Ovary (tissue), 9 donors: ENCODE results near the gene IPO9. TPM values are rescaled to one million over a fixed set of nuclear protein-coding genes. Genes with fewer than 3 reads are reported as not detected.

Experiments used
- DNase-seq, 5 donors: peaks; one replicate each; pipeline ENCODE4 v3.0.0-alpha.2; 2019 to 2020
- H3K27ac ChIP-seq, 2 donors: fragments of 200-600 bp; one replicate each; pipeline versions ENCODE4 v1.5.1 to v1.8.0; 2019 to 2022
- H3K27me3 ChIP-seq: fragments of 200-600 bp; one replicate; pipeline ENCODE4 v1.8.0; 2022
- H3K36me3 ChIP-seq: fragments of 200-600 bp; sonication (generic); one replicate; pipeline ENCODE4 v1.5.1; 2019
- H3K4me1 ChIP-seq: one replicate; pipeline ENCODE4 v1.8.1; 2013; ENCODE audit warnings: mild to moderate bottlenecking, moderate library complexity; ENCODE audit not compliant: insufficient read depth
- H3K4me3 ChIP-seq: fragments of 200-600 bp; sonication (generic); one replicate; pipeline ENCODE4 v1.5.1; 2017
- H3K9me3 ChIP-seq, 2 donors: fragments of 200-600 bp in 1 of 2; sonication (generic) in 1 of 2; one replicate each; pipeline versions ENCODE4 v1.5.1 to v1.8.1; 2013 to 2019; ENCODE audit warnings: mild to moderate bottlenecking in 1 of 2, moderate library complexity in 1 of 2
- CTCF ChIP-seq, 3 donors: fragments of 450-650 bp in 2 of 3; fragments of 200-600 bp in 1 of 3; IDR thresholded peaks; one replicate each; pipeline versions ENCODE4 v1.5.1 to v1.8.0; 2016 to 2022; ENCODE audit warnings: antibody characterized with exemption in 3 of 3, mild to moderate bottlenecking in 1 of 3
- EP300 ChIP-seq: sonication (generic); formaldehyde crosslinking; IDR thresholded peaks from one replicate; pipeline ENCODE4 v1.6.1; 2017; ENCODE audit warnings: antibody characterized with exemption
- POLR2A ChIP-seq: fragments of 450-650 bp; IDR thresholded peaks from one replicate; pipeline ENCODE4 v1.6.1; 2017; ENCODE audit warnings: antibody characterized with exemption, mild to moderate bottlenecking, moderate library complexity
- WGBS, 3 donors: extraction: QIAGEN DNeasy Blood & Tissue Kit in 1 of 3; methylation state at CpG; one replicate each; pipeline versions ENCODE4 v1.1.5 to v1.1.7; 2013 to 2017; 5-methylcytosine and 5-hydroxymethylcytosine counted together
- intact Hi-C, 4 donors: fragments of 100-400 bp; cut with DNase I; formaldehyde crosslinking; loops; one replicate each; pipeline versions ENCODE4 v1.11.0 to v1.15.1; 2022 to 2023
- polyA plus RNA-seq, 2 donors: library from polyadenylated mRNA; stranded (reverse); fragments of 200-250 nt in 1 of 2; fragments of 350-450 nt in 1 of 2; fragmentation: Illumina TruSeq in 1 of 2; extraction: RNeasy Lipid Tissue Mini Kit (QIAGEN cat#74804) in 1 of 2; gene quantifications; one replicate each; pipeline ENCODE4 v1.2.3, GENCODE V29; 2013 to 2014
- total RNA-seq, 7 donors: library from RNA; depleted of rRNA in 2 of 7; stranded (reverse); fragments of >200 nt in 2 of 7; fragmentation: NEBNext Ultra II Directional in 3 of 7; extraction: Animal tissue kit (Norgen Biotek cat#: 25700) in 3 of 7; gene quantifications; one replicate each; pipeline versions ENCODE4 v1.1.0 to v1.2.4, GENCODE V29; 2016 to 2023
- donor health status: DM: no; HTN: no; CAD: no; lungs with moderate emphysema.
- donor health status: DM: no; HTN: no; CAD: no.
- donor health status: Bipolar disorder and iron deficiency.
- donor health status: DM: yes; HTN: yes; CAD: no.
- donor health status: DM: no; HTN: no; CAD: no.
- donor health status: DM: yes; HTN: yes; CAD: no.

The IPO9 gene
- total and polyA plus RNA-seq, 9 donors: 12.9 to 43.8 (median 39.4) TPM

GRCh38 chr1:201882665-201883132 lies 53.7 kb downstream of the IPO9 start:
- intact Hi-C loops: no loop called here
- 59 to 76% (median 69%) methylated on average over 2 of the region's 2 CpGs for WGBS, 3 donors
- Histone ChIP-seq H3K4me3 (no peak overlapping the region), H3K36me3 (no peaks in the 10 kb centered on the region), H3K9me3 (no peaks in the 10 kb centered on the region), H3K27me3 (no peaks in the 10 kb centered on the region), H3K4me1 (peaks cover 14% of the 10 kb centered on the region), H3K27ac (no peak overlapping the region)
- DNase-seq: no peak
- no peak for TF ChIP-seq EP300
- no peak for TF ChIP-seq POLR2A
- no peak for TF ChIP-seq CTCF (IDR thresholded peaks at IDR 0.05)

GRCh38 chr1:201883266-201883665 lies 54.3 kb downstream of the IPO9 start:
- DNase-seq: peak in 1 of 5 donors; percentile 32
- H3K4me3 ChIP-seq: no peak overlapping the region
- no peaks in the 10 kb centered on the region for H3K9me3 ChIP-seq
- no peaks in the 10 kb centered on the region for H3K36me3 ChIP-seq
- TF ChIP-seq POLR2A (no peak), CTCF (IDR thresholded peaks at IDR 0.05) (no peak), EP300 (no peak)
- H3K27ac ChIP-seq: peak overlapping the region in 1 of 2 donors; percentile 37
- H3K27me3 ChIP-seq: no peaks in the 10 kb centered on the region
- intact Hi-C loops: no loop called here
- H3K4me1 ChIP-seq: peaks cover 17% of the 10 kb centered on the region
- WGBS, 3 donors: 47 to 73% (median 60%) methylated on average over 3 of the region's 3 CpGs

- Histone ChIP-seq H3K27me3 (no peaks in the 10 kb centered on the region), H3K36me3 (no peaks in the 10 kb centered on the region), H3K9me3 (no peaks in the 10 kb centered on the region), H3K4me1 (peaks cover 18% of the 10 kb centered on the region), H3K27ac (peak overlapping the region in 1 of 2 donors; percentile 37), H3K4me3 (no peak overlapping the region)
- intact Hi-C loops: no loop called here
- peak in 4 of 5 donors; percentile 68 to 72 (median 70) for DNase-seq
- TF ChIP-seq EP300 (no peak), CTCF (IDR thresholded peaks at IDR 0.05) (no peak), POLR2A (no peak)
- 3 to 5% (median 3%) methylated on average over 7 of the region's 7 CpGs for WGBS, 3 donors
Measured at GRCh38 chr1:201883786-201884185, 54.8 kb downstream of the IPO9 start.

- Histone ChIP-seq H3K27ac (peak overlapping the region; percentile 11 to 37), H3K4me1 (peaks cover 21% of the 10 kb centered on the region), H3K27me3 (no peaks in the 10 kb centered on the region), H3K36me3 (no peaks in the 10 kb centered on the region), H3K4me3 (no peak overlapping the region), H3K9me3 (no peaks in the 10 kb centered on the region)
- DNase-seq: peak in 1 of 5 donors; percentile 16
- TF ChIP-seq CTCF (IDR thresholded peaks at IDR 0.05) (no peak), POLR2A (no peak), EP300 (no peak)
- intact Hi-C loops: no loop called here
- WGBS, 3 donors: 26 to 44% (median 30%) methylated on average over 1 of the region's 1 CpG
Measured at GRCh38 chr1:201884425-201884824, 55.5 kb downstream of the IPO9 start.
